Adipose tissue (tissue), 3 donors: Measurements from ENCODE around the gene PIEZO2. TPM values are rescaled to one million over a fixed set of nuclear protein-coding genes. Genes with fewer than 3 reads are reported as not detected.
"Not testable (repeated sequence)": the region's sequence is repeated elsewhere in the genome, so short reads cannot be mapped to it uniquely, and the experiment has no call there.

Experiments
- H3K27ac ChIP-seq: one replicate; pipeline ENCODE4 v1.5.1; 2013; ENCODE audit warnings: low read depth, low read length
- WGBS, 3 donors: extraction: QIAGEN DNeasy Blood & Tissue Kit; methylation state at CpG; one replicate each; pipeline ENCODE4 v1.1.7; 2013; 5-methylcytosine and 5-hydroxymethylcytosine counted together
- polyA plus RNA-seq, 3 donors: library from polyadenylated mRNA; stranded (reverse); fragments of 200-250 nt; gene quantifications; one replicate each; pipeline ENCODE4 v1.2.3, GENCODE V29; 2013
- donor health status: healthy with polysubstance abuse.
- donor health status: Bipolar disorder and iron deficiency.
- donor health status: healthy.

PIEZO2 gene
- polyA plus RNA-seq, 3 donors = 0.72 to 1.3 (median 0.91) TPM

DNA sequence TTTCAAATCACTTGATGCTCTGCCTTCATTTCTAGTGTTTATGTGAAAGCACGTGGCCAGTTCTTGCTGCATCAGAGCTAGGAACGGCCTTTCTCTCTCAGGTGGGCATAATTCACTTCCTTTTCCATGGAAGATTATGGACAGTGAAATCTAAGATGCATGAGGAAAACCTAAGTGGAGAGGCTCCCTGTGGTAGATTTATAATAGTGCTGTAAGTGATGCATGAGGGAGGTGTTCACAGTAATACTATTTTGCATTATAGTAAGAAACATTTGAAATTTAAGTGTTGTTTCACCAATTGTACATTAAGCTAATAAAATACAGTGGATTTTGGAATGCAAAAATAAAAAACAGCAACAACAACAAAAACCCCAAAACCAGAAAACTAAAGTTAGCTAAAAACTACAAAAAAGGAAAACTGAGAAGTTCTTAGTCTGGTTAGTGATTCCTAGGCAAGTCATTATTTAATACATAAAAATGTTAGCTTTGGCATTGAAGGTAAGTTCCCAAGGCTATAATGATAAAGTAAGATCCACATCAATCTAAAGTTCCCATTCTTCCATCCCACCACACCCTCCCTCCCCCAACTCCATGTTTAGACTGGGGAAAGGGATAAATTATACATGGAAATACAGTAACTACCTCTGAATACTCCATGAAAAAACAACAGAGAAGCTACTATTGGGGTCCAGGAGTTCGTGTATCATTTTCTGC is 469.7 kb downstream of the PIEZO2 start:
- H3K27ac ChIP-seq = no peak overlapping the region
- WGBS, 3 donors = 68 to 88% (median 77%) methylated on average over 3 of the region's 3 CpGs

DNA sequence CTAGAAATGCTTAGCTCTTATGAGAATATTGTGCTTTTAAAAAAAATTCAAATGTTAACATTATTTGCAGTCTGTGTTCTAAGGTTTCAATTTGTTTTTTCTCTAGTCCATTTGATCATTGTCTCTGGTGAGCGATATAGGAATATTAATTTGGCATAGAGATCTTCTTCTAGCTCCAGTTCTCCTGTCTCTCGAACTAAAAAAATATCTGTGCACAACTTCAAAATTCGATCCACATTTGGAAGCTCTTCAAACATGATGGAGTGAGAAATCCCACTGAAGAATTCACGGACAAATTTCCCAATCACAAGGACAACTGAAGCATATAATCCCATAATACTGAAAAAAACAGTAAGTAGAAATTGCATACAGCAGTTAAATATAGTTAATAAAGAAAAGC is 477.9 kb downstream of the PIEZO2 start:
- no peak overlapping the region for H3K27ac ChIP-seq
- WGBS, 3 donors = 64 to 71% (median 67%) methylated on average over 4 of the region's 4 CpGs

DNA sequence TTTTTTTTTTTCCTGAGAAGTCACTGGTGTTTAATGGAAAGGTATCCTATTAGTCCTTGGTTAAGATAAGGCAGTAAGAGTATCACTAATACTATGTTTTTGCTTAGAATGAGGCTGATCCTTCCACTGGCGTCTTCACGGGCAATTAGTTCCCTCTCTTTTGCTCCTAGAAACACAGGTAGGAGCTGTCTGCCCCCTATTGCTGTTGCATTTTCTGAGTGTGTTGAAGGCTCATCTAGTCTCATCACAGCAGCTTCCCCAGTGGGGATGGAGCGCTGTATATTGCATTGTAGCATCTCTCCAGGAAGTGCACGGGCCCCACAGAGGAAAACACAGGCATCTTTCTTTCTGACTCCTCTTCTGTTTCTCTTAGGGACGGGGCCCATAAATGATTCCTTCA is 478.5 kb downstream of the PIEZO2 start:
- WGBS, 3 donors = 77 to 84% (median 77%) methylated on average over 5 of the region's 5 CpGs
- H3K27ac ChIP-seq = no peak overlapping the region

DNA sequence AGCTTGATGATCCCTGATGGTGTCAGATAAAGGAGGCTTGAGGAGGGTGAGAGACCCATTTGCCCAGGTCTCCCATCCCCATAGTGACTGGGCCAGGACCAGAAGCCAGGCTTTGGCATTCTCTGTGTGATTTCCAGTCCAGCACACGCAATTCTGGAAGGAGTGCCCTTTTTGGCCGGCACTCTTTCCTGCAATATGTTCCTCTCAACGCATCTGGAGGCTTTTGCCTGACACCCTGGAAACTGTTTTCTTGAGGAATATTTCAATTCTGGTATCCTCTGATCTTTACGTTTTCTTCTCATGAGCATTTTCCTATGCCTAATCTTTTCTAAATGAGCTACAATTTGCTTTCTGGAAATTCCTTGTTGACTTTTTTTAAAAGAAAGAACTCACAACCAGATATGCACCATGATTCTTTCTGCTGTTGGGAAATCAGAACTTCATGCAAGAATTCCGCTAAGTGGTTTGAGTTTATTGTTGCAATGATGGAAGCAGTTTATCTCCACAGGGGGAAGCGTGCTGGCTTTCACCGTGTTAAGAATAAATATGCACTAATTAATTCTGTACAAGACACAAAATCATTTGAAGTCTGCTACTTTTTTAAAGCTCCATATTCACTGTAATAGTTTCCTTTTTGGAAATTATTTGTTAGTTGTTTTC is 479.8 kb downstream of the PIEZO2 start:
- no peak overlapping the region for H3K27ac ChIP-seq
- 47 to 65% (median 59%) methylated on average over 7 of the region's 7 CpGs for WGBS, 3 donors

DNA sequence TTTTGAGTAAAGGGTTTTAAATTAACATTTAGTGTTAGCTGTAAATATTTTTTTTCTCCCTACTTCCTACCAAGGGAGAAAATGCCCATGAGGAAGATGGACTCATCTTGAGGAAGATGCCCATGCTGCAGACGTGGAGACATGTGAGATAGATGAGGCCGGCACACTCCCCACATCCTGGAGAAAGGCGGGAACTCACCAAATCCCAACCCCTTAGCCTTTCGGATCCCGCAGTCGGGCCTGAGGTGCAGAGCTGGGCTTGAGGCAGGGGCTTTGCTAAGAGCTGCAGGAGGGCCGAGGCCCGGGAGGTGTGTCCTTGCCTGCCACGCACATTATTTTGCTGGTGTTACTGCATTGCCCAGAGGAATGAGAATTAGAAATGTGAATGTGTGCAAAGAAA is 485.6 kb downstream of the PIEZO2 start:
- 70 to 89% (median 74%) methylated on average over 9 of the region's 9 CpGs for WGBS, 3 donors
- H3K27ac ChIP-seq = no peak overlapping the region

DNA sequence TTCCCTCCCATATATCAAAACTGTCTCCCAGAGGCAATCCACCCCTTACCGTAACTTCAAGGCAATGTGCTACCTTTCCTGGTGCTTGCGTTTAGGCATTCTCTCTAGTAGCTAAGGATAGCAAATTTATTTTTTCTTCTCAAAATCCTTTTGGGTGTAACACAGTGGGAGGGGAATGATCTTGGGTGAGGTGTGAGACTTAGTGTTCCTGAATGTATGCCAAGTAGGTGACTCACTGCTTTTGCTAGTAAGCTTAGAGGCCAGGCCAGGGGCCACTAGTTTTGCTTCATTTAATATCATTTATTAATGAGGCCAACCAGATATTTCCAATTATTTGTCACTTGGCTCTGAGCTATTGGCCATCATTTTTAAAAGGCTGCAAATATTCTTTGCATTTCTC is 488.1 kb downstream of the PIEZO2 start:
- no peak overlapping the region for H3K27ac ChIP-seq
- 62 to 77% (median 73%) methylated on average over 2 of the region's 2 CpGs for WGBS, 3 donors

DNA sequence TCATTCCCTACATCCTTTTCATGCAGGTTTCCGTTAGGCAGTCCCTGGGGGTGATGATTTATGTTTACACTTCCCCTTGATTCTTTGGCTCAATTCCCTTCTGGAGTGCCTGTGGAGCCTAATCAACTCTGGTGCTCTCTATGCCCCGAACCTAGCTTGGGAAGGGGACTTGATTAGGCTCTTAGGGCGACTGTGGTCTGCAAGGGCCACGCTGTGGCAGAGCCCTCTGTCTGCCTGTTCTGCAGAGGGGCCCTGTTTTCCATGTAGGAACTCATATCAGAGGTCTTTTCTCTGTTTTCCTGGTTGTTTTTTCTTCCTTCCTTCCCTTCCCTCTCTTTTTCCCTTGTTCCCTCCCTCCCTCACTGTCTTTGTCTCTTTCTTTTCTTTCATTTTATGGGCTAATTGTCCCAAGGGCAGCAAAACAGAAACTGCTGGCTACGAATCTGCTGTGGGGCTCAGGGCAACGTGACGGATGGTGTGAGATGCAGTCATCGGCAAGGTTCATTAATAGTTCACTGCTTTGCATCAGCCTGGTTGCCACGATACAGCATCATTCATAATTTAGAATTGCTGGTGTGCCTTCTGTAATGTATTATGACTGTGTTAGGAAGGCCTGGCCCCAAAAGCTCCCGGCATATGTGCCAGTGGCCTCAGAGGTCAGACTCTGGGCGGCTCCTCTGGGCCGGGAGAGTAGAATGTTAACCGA is 489.0 kb downstream of the PIEZO2 start:
- no peak overlapping the region for H3K27ac ChIP-seq
- 41 to 51% (median 50%) methylated on average over 13 of the region's 13 CpGs for WGBS, 3 donors

DNA sequence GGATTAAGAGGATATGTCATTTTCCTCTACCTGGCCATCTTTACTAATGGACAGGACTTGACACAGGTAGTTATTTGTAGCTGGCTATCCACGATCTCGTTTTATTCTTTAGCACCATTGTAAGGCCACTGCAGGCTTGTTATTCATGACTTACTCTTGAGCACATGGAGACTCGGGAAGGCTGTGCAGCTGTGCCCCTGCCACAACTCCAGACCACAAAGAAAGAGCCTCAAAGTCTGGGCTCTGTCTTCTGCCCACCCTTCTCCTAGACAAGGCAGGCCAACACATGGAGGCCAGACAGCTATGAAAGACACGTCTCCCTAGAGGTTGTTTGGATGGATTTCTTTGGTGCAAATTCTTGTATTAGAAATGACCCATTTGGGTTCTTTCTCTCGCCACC is 489.8 kb downstream of the PIEZO2 start:
- 39 to 51% (median 50%) methylated on average over 5 of the region's 5 CpGs for WGBS, 3 donors
- no peak overlapping the region for H3K27ac ChIP-seq

DNA sequence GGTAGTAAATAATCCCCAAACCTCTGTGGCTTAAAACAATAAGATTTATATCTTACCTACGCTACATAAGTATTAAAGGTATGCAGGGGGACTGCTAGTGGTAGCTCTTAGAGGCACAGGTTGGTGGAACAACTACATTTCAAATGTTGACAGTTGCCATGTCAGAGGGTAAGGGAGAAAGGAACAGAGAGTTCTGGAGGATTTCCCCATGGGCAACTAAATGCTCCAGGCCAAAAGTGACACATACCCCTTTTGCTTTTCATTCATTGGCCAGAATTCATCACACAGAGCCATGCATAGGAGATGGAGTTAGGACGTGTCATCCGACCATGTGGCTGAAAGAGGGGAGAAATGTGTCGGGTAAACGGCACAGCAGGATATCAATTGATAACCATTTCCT is 490.4 kb downstream of the PIEZO2 start:
- no peak overlapping the region for H3K27ac ChIP-seq
- WGBS, 3 donors = 43 to 65% (median 65%) methylated on average over 5 of the region's 5 CpGs

DNA sequence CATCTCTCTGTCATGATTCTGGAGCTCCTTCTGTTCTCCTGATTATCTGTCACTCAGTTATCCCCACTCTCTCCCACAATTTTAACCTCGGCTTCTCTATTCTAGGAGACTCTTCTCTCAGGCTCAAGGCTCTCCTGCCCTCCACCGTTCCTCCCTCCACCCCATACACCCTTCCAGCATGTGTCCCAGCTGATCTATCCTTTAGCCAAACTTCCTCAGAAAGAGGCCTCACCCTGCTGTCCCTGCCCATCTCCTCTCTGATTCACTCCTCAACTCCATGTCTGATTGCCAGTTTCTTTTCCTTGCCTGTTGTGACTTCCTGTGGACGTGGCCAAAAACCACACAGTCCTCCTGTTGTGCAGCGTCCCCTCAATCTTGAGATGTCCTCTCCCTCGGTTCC is 505.4 kb downstream of the PIEZO2 start:
- 27 to 52% (median 44%) methylated on average over 3 to 4 of the region's 5 CpGs for WGBS, 3 donors
- not testable (repeated sequence) for H3K27ac ChIP-seq

DNA sequence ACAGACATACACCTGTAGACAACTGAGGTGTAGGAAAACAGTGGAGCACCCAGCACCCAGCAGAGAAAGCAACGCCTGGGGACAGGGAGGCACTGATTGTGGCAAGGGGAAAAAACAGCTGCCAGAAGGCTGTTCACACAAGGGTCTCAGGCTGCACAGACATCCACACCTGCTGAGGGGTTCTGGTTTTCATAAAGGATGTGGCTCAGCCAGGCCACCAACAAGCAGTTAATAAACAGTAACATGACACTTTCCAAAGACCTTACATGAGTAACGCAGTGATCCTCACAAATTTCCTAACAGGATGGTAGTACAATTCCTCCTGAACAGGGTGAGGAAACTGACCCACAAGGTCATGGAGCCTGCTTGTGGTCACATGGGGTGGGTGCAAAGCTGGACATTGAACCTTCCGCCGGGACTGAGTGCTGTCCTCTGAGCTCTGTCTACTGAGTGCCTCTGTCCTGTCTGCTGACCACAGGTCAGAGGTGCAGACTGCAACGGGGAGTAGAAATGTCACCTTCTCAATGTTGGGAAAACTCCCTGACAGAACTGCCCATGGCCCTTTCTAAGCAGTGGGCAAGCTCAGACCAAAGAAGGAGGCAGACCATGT is 506.3 kb downstream of the PIEZO2 start:
- not testable (repeated sequence) for H3K27ac ChIP-seq
- 33 to 80% (median 57%) methylated on average over 1 of the region's 5 CpGs for WGBS, 3 donors

DNA sequence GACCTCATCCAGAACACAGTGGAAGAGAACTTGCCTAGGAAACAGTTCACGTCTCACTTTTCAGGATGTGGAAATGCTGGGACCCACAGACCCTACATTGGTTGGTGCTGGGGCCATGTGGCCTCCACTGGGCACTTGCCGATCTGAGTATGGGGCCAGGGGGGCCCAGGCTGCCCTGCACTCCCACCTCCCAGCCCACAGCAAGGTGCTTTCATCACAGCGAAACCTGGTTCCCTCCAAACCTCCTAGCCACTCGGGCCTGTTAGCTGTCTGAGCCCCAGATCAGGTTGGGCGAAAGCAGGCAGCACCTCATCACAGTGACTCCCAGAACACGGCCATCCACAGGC is 510.9 kb downstream of the PIEZO2 start:
- not testable (repeated sequence) for H3K27ac ChIP-seq
- 86 to 92% (median 87%) methylated on average over 5 to 6 of the region's 6 CpGs for WGBS, 3 donors

DNA sequence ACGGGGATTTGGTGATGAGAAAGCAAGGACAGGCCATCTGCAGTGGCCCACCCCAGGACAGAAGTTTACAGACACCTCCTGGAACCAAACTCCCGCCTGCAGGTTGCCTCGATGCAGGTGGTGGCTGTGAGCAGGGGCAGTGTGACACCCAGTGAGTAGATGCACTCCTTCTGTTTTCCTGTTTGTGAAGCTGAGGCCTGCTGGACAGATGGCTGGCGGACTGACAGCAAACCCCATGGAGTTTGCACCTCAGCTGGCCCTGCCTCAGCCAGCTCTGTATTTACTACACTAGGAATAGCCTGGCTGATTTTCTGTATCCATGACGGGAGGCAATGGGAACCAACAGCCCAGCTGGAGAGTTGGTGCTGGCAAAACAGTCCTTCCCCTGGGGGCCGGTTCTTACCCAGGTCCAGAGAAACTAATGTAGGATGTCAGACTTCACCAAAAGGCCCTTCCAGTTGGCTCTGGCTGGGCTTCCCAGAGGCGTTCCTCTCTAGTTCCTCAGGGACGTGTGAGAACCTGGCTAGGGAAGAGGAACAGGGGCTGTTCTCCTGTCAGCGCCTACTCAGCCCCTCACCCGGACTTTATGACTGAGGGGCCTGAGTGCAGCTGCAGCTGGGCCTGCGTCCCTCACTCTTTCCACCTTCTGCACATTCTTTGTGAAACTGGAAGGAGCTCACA is 511.4 kb downstream of the PIEZO2 start:
- WGBS, 3 donors = 76 to 80% (median 77%) methylated on average over 5 to 9 of the region's 11 CpGs
- not testable (repeated sequence) for H3K27ac ChIP-seq

DNA sequence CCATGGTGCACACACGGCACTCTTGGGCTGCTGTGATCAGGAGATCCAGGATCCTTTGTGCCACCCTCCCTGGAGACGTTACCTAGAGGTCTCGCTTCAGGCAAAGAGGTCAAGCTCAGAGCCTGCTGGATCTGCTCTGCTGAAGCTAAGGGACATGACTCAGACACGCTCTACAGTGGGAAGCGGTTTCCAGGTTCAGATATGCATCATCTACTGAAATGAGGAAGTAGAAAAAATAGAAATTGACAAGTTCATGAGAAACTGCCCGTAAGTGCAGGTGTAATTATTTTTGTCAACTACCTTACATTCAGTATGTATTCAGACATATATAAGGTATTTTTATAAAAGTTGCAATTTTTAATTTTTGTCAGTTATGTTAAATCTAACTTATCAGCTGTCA is 520.3 kb downstream of the PIEZO2 start:
- H3K27ac ChIP-seq = not testable (repeated sequence)
- 50 to 55% (median 54%) methylated on average over 5 to 6 of the region's 6 CpGs for WGBS, 3 donors

DNA sequence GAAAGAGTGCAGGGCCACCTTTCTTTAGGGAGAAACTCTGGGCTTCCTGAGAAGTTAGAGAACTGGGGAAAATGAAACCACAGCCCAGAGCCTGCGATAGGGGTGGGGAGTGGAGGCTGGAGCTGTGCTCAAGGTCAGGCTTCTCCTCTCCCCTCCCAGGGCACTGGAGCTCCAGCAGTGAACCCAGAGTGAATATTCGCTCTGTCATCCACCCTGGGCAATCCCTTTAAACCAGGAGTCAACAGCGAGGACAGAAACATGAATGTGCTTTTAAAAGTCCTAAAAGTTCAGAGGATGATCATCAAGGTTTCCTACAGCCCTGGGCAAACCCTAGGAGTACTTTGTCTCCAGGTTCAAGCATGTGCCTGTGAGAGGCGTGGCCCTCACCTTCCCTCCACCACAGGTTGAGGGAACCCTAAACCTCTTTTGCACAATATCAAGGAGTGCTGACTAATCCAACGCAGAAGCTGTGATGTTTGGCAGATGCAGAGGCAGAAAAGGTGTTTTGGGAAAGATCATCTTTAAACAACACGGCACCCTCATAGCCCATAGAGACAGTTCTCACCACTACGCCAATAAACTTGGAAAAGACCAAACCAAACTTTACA is 522.7 kb downstream of the PIEZO2 start:
- 66 to 79% (median 79%) methylated on average over 6 to 7 of the region's 7 CpGs for WGBS, 3 donors
- not testable (repeated sequence) for H3K27ac ChIP-seq

DNA sequence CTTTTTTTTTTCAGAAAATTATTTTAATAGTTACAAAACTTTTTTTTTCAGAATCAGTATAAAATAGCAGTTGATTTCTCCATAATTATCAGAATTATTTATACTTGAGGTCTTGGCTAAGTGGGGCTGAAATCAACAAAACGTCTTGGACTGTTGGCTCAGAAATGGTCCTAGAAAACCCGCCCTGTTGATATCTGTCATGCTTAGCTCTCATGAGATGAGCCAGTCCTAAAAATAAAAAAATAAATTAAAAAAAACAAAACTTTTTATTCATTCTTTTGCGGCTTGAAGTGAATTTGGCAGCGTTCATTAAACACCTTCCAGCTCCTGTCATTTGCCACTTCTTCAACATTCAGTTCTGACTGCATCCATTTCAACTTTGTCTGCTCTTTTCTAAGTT is 525.8 kb downstream of the PIEZO2 start:
- not testable (repeated sequence) for H3K27ac ChIP-seq
- WGBS, 3 donors = 72 to 81% (median 79%) methylated on average over 4 of the region's 4 CpGs

DNA sequence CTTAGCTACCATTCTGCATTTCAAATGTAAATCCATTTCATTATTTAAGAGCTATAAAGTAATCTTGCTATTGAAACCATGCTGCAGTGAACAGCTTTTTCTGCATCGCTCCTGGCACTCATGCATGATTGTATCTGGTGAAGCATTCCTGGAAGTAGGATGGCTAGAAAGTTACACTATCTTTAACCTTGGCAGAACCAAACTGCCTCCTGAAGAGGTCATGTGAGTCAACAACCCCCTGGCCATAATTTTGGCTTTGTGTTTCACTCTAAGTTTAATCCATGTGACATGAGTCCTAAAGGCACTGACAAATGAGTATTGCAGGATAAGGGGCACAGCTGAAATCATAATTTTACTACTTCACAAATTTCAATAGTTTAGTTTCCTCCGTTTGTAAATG is 526.4 kb downstream of the PIEZO2 start:
- H3K27ac ChIP-seq = not testable (repeated sequence)
- 67 to 82% (median 73%) methylated on average over 1 of the region's 2 CpGs for WGBS, 3 donors

DNA sequence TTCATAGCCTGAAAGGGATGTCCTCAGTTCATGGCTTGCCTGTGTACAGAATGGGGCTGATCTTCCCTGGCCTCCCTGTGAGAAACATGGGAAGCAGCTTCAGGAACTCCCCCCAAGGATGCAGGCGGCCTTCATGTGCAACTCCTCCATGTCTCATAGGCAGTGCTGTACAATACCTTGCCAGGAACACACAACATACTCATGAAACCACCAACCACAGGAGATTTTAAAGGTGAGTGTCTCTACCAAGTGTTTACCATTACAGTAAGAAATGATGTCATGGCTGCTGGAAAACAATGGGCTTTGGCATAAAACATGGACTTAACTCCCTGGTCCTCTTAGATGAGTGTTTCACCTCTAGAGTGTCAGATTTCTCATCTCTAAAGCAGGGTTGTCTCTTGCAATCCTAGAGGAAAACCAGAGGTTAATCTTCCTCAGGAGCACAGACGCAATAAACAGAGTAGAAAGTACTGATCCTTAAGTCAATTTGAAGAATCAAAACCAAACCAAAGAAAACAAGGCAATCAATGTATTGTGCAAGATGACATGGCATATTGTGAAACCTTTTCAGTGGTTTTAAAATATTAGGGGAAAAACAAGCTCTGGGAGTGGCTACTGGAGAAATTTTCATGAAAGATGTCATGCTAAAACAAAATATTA is 528.6 kb downstream of the PIEZO2 start:
- WGBS, 3 donors = 63 to 69% (median 67%) methylated on average over 2 of the region's 2 CpGs
- not testable (repeated sequence) for H3K27ac ChIP-seq
